HG02798 (cell line): ENCODE measurements around the gene COX5B.
"Not testable (repeated sequence)": the region's sequence is repeated elsewhere in the genome, so short reads cannot be mapped to it uniquely, and the experiment has no call there.

Experiments
- ATAC-seq: cut with Tn5 transposase; IDR thresholded peaks from one replicate; pipeline ENCODE4 v1.9.1; 2021; ENCODE audit warnings: mild to moderate bottlenecking; ENCODE audit not compliant: unreplicated experiment, poor library complexity

COX5B gene, protein sequence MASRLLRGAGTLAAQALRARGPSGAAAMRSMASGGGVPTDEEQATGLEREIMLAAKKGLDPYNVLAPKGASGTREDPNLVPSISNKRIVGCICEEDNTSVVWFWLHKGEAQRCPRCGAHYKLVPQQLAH

DNA sequence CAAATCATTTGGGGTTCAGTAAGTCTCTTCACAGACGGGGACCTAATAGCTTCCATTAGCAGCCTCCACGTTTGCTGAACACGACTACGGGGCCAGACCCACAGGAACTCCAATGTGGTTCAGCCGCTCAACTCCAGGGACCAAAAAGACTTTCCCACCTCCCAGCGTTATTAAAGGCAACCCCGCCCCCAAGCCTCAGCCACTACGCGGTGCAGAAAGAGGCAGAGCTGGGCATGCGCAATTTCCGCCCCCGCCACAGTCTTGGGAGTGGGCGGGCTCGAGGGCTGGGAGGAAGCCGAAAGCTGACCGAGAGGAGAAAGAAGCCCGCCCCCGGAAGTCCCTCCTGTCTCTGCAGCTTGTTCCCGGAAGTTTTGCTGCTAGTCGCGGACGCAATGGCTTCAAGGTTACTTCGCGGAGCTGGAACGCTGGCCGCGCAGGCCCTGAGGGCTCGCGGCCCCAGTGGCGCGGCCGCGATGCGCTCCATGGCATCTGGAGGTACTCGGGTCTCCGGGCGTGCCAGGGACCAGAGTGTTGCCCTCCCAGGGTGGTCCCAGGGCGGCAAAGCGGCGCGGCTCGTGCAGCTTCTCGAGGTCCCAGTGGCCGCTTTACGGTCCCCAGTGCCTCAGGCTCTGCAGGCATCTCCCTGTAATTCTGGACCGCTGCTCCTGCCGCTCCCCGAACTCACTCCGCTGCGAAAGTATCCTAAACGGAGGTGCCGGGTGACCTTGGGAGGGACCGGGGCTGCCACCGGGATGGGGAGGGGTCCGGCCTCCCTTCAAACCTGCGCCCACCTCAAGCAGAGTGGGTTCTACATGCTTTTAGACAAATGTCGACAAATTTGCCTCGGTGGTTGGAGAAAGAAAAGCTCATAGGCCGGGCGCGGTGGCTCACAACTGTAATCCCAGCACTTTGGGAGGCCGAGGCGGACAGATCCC, at the start of gene COX5B:
Gene COX5B (plus strand): TSS at position 368 of the 935 bp plus-strand sequence. CDS start 25 bp downstream, at position 393.
- ATAC-seq: peak; percentile 98

DNA sequence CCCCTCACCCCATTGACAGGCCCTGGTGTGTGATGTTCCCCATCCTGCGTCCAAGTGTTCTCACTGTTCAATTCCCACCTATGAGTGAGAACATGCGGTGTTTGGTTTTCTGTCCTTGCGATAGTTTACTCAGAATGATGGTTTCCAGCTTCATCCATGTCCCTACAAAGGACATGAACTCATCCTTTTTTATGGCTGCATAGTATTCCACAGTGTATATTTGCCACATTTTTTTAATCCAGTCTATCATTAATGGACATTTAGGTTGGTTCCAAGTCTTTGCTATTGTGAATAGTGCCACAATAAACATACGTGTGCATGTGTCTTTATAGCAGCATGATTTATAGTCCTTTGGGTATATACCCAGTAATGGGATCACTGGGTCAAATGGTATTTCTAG, 49.7 kb upstream of the COX5B start:
- not testable (repeated sequence) for ATAC-seq

DNA sequence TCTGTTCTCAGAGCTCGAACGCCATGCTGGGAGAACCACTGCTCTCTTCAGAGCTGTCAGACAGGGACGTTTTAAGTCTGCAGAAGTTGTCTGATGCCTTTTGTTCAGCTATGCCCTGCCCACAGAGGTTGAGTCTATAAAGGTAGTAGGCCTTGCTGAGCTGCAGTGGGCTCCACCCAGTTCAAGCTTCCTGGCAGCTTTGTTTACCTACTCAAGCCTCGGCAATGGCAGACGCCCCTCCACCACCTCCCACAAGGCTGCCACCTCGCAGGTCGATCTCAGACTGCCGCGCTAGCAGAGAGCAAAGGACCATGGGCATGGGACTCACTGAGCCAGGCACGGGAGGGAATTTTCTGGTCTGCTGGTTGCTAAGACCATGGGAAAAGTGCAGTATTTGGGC, 44.3 kb upstream of the COX5B start:
- not testable (repeated sequence) for ATAC-seq

DNA sequence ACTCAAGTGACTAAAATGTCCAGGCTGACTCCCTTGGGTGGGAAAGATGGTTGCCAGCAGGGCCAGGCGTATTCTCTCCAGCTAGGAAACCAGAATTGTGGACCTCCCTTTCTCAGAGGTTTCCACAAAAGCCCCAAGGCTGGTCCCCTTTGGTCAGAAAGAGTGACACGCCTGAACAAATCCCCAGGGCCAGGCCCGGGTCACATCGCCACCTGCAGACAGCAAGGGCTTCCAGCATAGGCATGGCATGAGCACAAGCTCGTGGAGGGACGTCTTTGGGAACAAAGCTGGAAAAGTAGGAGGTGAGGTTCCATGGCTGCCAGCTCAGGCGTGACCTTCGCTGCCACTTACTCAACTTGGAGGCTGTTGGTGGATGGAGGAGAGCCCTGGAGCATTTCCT, 40.8 kb upstream of the COX5B start:
- peak; percentile 50 for ATAC-seq

DNA sequence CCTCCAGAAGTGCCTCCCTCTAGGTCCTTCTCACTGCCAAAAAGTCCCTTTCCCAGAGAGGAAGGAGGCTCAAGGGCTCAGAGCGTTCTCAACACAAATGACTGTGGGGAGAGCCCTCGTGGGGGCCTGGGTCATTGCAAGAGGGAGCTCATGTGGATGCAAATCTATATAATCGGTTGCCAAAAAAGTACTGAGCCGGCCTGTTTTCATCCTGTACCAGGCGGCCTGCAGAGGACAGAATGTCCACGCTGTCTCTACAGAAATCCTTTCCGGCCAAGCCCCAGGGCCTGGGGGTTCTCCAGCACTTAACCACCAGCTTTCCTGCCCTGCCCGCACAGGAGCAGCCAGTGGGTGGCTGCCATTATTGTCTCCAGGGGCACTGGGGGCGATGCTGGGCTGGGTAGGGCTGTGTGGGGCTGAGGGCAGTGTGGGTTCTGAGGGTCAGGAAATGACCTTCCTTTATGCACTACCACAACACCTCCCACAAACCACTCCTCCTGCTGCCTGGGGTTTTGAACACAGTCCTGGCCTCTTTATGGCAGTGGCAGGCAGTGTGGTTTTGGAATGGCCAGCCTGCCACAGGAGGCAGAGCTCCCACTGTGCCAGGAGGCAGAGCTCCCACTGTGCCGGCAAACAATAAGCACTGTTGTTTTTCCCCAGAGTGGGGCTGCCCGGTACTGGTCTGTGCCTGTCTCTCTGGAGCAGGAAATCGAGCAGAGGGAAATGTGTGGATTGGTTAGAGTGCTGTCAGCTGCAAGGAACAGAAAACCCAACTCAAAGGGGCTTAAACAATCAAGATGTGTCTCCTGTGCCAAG, 40.1 kb upstream of the COX5B start:
- ATAC-seq: not testable (repeated sequence)

DNA sequence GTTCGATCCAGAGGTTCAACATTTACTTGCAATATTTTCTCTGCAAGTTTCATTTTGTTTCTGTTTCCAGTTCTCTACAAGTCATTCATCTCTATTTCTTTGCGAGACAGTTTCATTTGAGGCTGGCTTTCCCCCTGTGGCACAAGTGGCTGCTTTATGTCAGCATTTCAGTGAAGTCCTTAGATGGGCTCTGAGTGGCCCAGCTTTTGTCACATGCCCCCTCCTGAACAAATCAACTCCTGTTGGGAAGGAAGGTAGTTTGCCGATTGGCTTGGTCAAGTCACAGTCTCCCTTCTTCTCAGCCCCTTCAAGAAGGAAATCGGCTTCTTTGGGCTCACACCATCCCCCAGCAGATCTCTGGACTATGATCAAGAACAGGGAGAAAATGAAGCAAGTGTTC, 37.1 kb upstream of the COX5B start:
- not testable (repeated sequence) for ATAC-seq

DNA sequence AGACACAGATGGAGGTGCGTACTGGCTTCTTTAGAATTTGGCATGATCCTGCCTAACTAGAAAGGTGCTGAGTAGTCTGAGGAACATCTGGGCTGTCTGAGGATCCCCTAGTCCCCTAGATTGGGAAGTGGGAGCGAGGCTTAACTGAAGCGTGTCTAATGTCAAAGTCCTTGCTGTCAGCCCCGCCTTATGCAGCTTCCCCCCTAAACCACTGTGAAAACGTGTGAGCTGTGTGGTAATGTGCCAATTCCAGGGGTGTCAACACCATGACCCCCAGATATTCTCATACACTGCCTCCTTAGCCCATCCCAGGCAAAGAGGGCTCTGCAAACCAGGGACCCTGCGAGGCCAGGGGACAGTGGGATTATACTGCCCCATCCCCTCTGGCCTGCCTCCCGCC, 34.0 kb upstream of the COX5B start:
- ATAC-seq: not testable (repeated sequence)

DNA sequence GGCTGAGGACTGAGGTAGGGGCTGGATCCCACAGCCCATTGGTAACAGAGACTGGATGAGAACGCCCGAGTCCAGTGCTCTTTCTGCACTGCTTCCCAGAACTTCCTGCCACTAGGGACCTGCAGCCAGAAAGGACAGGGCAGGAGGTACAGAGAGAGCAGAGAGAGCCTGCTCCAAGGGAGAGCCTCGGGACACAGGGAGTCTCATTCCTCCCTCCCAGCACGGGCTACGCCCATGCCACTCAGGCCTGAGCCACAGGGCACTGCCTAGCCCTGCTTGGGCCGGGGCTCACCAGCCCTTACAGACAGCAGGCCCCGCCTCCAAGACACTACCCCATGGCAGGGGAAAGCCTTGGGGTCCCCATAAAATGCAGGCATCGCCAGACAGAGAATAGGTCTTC, 30.1 kb upstream of the COX5B start:
- ATAC-seq: not testable (repeated sequence)

DNA sequence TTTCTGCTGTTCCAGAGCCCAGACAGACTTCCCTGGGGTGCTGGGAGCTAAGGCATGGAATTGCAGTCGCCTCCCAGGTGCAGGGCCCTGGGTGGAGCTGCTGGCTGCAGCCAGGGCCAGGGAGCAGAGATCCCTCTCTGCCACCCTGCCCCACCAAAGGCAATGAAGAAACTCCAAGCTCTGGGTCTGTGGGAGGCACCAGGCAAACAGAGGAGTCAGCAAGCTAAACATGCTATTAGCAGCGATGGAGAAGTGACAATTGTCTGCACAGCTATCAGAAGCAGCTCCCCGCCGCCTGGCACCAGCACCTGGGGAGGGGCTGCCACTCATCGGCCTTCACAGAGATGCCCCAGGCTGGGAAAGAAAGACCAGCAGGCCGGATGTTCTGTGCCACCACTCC, 28.0 kb upstream of the COX5B start:
- no peak for ATAC-seq

DNA sequence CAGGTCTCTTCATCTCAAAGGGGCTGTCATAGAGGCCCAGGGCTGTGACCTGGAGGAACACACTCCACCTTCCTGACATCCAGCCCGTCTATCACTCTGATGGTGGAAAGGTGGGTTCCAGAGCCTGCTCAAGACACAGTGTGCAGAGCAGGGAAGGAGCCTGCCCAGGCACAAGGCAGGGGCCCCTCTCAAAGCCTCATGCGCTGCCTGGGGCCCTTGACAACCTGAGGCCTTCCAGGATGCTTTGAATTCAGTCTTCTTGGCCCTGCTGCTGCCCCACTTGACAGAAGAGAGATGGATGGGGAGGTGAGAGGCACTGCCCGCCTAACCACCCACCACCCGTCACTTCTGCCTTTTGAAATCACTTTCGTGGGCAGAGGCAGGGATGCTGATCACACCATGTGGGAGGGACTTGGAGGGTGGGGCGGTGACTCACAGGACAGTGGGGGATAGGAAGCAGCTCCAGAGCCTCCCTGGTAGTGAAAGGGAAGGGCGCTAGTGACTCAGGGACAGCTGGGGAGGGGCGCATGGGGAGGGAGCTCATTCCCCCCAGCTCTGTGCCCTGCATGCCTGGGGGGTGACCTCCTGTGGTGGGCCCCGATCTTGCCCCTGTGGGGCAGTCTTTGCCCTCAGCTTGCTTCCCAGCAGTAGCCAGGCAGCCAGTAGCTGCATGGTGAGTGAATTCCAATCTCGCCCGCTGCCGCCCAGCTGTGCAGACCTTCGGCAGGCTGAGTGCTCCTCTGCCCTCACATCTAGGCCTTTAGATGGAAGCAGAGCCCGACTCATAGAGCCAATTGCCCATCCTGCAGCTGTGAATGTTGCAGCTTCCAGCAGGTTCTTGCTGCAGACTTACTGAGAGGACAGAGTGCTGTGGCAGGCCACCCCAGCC, 26.7 kb upstream of the COX5B start:
- not testable (repeated sequence) for ATAC-seq

DNA sequence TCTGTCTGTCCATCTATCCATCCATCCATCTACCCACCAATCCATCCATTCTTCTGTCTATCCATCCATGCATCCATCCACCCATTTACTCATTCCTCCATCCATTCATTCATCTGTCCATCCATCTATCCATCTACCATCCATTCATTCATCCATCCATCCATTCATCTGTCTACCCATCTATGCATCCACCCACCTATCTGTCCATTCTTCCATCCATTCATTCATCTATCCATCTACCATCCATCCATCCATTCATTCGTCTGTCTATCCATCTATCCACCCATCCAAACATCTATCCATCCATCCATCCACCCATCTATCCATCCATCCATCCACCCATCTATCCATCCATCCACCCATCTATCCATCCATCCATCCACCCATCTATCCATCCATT, 25.4 kb upstream of the COX5B start:
- ATAC-seq: not testable (repeated sequence)

DNA sequence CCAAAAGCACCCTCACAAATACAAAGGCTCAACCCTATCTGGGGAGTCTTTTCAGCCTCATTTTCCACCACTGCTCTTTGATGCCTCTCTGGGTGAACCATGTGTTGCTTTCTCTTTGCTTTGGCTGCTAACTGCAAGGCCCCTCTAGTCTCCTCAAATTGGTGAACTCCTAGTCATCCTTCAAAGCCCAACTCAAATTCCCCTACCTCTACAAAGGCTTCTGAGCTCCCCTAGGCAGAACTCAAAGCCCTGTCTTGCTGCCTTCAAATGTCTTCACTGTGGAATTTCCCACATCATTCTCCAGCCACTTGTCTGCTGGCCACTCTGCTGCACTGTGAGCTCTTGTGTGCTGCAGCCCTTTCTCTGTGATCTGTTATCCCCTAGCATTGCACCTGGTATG, 22.9 kb upstream of the COX5B start:
- ATAC-seq: not testable (repeated sequence)

DNA sequence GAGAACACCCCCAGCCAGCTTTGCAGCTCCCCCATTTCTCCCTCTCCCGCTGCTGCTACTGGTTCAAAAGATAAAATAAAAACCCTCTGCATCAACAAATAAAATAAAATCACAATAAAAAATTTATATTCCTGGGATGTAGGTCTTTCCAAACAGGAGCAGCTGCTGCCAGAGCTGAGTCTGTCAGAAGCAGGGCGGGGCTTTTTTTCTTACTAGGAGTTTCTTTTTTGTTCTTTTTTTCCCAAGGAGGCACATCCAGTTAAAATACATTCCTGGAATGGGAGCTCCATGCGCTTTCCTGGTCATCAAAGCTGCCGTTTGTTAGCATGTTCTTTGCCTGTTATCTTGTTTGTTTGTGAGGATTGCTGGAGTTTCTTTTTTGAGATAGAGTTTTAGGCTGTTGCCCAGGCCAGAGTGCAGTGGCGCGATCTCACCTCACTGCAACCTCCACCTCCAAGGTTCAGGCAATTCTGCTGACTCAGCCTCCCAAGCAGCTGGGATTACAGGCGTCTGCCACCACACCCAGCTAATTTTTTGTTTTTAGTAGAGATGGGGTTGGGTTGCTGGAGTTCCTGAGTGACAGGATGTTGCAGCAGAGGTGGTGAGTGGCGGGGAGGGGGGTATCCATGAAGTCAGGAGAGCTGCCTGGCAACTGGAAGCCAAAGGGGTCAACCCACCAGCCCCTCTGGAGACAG, 20.4 kb upstream of the COX5B start:
- ATAC-seq: not testable (repeated sequence)

DNA sequence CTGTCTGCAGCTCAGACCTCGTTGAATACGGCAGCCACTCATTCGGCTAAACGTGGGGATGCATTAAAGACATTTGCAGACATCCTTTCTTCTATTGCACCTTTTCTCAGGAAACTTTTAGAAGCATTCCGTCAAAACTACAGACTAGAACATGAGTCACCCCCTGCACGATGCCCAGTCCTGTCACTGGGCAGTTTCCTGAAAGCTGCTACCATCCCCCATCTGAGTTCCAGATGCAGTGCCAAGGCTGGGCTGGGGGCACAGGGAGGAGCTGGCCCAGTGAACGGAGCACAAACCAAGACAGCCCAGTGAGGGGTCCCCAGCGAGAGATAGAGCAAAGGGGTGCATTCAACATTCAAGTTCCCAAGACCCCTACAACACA, 19.8 kb upstream of the COX5B start:
- ATAC-seq: not testable (repeated sequence)

DNA sequence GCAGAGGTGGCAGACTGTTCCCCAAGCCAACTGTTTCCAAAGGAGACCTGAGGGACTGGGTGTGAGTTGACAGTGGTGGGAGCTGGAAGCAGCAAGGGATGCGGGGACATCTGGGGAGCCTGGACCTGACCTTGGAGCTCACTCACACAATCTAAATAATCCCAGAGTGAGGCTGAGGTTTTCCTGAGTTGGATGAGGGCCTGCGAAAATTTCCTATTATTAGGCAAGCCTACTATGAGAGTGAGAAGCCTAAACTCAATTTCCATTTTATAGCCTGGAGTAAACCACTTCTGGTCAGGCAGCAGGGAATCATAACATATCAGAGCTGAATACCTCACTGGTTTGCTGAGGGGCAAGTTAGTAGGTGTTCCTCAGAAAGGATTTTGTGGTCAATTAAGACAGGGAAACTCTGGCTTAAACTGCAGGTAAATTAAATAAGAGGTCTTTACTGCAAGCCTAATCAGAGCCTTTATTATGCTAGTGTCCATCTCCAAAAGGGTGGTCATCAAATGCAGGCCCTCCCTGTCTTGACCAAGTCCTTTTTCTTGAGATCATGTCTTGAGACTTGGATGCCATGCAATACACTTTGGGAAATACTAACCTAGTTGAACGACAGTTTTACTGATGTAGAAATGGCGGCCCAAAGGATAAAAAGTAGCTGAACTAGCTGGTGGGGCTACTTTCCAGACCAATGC, 1.7 kb upstream of the COX5B start:
- ATAC-seq: no peak

DNA sequence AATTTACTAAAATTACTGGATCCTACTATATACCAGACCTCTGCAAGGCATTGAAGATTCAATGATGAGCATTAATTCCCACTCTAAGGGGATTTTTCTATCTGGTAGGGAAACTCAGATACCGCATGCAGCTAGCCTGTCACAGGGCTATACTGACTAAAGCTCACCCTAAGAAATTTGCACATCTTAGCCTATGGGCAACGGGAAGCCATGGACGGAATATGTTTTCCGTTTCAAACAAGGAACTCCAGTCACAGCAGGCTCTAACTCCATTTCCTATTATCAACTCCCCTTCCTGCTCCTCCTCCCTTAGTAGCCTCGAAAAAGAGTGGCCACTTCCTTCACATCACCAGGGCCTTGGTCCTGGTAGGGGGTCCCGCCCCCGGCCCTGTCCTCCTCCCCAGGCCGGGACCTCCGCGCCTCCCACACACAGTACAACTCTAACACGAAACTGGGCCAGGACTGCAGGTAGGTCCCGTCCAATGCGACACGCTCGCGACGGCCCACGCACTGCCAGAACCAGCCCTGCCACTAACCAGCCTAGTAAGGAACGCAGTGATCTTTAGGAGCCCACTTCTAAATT, 659 bp upstream of the COX5B start:
- peak; percentile 36 for ATAC-seq

DNA sequence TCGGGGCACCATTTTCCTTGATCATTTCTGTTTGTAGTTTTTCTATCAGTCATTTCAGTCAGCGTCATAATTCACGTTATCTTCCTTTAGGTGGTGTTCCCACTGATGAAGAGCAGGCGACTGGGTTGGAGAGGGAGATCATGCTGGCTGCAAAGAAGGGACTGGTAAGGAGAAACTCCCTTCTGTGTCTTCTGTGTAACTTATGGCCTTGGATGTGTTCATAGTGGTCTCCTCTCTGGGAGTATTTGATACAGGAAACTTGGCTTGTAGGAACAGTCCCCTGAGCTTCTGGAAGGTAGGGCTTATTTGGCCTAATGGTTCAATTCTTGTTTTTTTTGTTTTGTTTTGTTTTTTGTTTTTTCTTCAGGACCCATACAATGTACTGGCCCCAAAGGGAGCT, 1.1 kb downstream of the COX5B start:
- ATAC-seq: no peak

DNA sequence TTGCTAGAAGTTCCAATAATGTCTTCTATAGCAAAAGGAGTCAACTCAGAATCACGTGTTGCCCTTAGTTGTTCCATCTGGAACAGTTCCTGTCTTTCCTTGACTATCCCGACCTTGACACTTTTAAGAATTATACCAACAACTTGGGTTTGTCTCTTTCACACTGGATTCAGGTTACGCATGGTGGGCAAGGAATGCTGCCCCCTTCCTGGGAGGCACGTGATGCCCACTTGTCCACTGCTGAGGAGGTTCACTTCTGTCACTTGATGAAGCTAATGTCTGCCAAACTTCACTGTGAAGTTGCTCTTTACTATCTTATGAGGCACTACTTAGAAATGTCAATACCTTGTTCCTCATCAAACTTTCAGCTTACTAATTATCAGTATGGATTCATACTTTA, 5.3 kb downstream of the COX5B start:
- no peak for ATAC-seq
